ENCODE results near the gene ONECUT2. TPM values are rescaled to one million over a fixed set of nuclear protein-coding genes. Genes with fewer than 3 reads are reported as not detected.

The ONECUT2 gene
- total and polyA plus RNA-seq, 11 donors, result under 0.01 to 0.08 (median 0.05) TPM; not detected in 4

DNA sequence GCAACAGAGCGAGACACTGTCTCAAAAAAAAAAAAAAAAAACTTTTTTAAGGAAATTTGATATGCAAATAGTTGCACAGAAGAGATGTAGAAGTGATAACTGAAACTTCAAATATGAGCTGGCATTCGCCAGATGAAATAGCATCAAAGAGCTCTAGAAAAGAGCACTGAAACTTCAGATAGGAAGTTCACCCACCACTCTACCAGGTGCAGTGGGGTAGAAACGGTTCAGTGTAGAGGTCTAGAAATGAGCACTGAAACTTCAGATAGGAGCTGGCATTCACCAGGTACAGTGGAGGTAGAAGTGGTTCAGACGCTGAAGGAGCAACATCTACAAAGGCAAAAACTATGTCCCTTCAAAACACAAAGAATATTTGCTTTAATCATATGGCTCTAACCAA, 9.0 kb upstream of the ONECUT2 start:
- WGBS, 4 donors, result 78 to 83% (median 79%) methylated on average over 4 of the region's 4 CpGs
- H3K9me3 ChIP-seq, result peaks cover 0 to 20% (median 2%) of the 10 kb centered on the region in 12 donors

DNA sequence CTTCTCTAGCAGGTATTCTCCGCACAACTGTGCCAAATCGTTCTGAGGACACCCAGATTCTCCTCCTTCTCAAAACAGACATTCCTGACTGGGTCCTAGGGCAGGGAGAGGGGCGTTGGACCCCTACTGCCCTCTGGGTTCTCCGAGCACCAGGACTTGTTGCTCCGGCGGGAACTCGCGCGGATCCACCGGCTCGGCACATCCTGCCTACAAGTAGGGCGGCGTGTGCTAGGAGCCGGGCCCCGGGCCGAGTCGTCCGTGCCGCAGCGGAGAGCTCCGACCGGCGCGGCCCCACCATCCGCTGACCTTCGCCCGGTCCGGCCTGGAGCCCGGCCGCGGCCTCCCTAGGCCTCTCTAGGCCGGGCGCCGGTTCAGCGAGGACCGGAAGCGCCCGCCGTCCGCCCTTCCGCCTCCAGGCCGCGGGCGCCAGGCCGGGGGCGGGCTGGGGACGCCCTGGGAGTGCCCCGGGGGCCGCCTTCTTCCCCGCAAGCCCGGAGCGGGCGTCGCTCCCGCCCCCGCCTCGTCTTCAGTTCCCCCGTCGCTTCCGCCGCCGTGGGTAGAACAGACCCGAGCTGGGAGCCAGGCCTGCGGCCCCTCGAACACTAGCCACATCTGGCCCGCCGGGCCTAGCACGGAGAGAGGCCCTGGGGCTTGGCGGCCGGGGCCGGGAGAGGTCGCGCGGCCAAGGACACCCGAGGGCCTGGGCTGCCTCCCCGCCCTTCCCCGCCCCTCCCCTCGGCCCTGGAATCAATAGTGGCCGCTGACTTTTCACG, 7.6 kb upstream of the ONECUT2 start:
- Histone ChIP-seq H3K27ac (no peak overlapping the region), H3K4me3 (peak overlapping the region in 11 of 12 donors; percentile 6 to 49 (median 35)), H3K4me1 (peaks cover 0 to 29% (median 3%) of the 10 kb centered on the region in 12 donors), H3K27me3 (peaks cover 44 to 100% (median 91%) of the 10 kb centered on the region in 9 donors), H3K36me3 (no peaks in the 10 kb centered on the region), H3K9me3 (peaks cover 0 to 14% (median 0%) of the 10 kb centered on the region in 12 donors)
- intact Hi-C loops (cut with DNase I), result no loop called here
- DNase-seq, result no peak
- TF ChIP-seq CTCF (IDR thresholded peaks at IDR 0.05), result no peak
- TF ChIP-seq POLR2A (IDR thresholded peaks at IDR 0.05), result no peak
- WGBS, 4 donors, result 6 to 11% (median 8%) methylated on average over 46 to 80 of the region's 80 CpGs
- ATAC-seq, result peak in 3 of 4 donors; percentile 59 to 75 (median 66)

More for the DNA sequence above, 9.0 kb upstream of the ONECUT2 start:
- H3K4me3 ChIP-seq, result no peak overlapping the region
- H3K27me3 ChIP-seq, result peaks cover 30 to 100% (median 78%) of the 10 kb centered on the region in 9 donors
- intact Hi-C loops (cut with DNase I), result no loop called here
- peaks cover 0 to 29% (median 3%) of the 10 kb centered on the region in 12 donors for H3K4me1 ChIP-seq
- ATAC-seq, result no peak
- TF ChIP-seq CTCF (IDR thresholded peaks at IDR 0.05) (no peak), POLR2A (IDR thresholded peaks at IDR 0.05) (no peak)
- no peak for DNase-seq
- no peak overlapping the region for H3K27ac ChIP-seq
- H3K36me3 ChIP-seq, result no peaks in the 10 kb centered on the region

- whole genome bisulfite sequencing, 4 donors, result 3 to 6% (median 5%) methylated on average over 71 to 99 of the region's 99 CpGs
- Histone ChIP-seq H3K27ac (no peak overlapping the region), H3K27me3 (peaks cover 51 to 100% (median 95%) of the 10 kb centered on the region in 9 donors), H3K36me3 (no peaks in the 10 kb centered on the region), H3K4me1 (peaks cover 0 to 29% (median 3%) of the 10 kb centered on the region in 12 donors), H3K9me3 (peaks cover 0 to 14% (median 0%) of the 10 kb centered on the region in 12 donors), H3K4me3 (peak overlapping the region in 8 of 12 donors; percentile 17 to 49 (median 35))
- no peak for TF ChIP-seq CTCF (IDR thresholded peaks at IDR 0.05)
- TF ChIP-seq POLR2A (IDR thresholded peaks at IDR 0.05), result no peak
- no peak for DNase-seq
- intact Hi-C loops (cut with DNase I), result no loop called here
- peak in 1 of 4 donors; percentile 13 for ATAC-seq
These were observed 6.7 kb upstream of the ONECUT2 start for GRCh38 chr18:57428221-57429150.

Data from heart left ventricle (tissue), 16 donors.